ENCODE measurements around the gene B4GALT2. TPM values are rescaled to one million over a fixed set of nuclear protein-coding genes. Genes with fewer than 3 reads are reported as not detected.
A peak's percentile ranks its signal among the peaks of the same experiment; 100 is the strongest.

B4GALT2 gene
- total RNA-seq, 1 experiment from 2014 or later, result 76.4 TPM

DNA sequence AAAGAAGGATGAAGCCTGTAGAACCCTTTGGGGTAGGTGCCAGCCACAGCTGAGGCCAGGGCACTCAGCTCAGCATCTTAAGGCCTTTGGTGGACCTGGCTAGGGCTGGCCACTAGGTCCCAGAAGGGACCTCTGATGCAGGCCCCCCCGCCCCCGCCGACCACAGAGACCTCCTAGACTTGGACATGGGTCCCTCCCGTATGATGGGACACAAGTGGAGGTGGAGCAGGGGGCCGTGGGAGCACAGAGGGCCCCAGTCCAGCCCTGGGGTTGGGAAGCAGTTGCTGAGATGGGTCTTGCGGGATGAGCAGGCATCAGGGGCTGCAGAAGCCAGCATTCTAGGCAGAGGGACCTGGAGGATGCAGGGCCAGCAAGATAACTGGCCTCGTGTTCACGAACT, 3.2 kb downstream of the B4GALT2 start:
- H3K27ac ChIP-seq (ENCODE audit: low read depth, low read length, poor library complexity, severe bottlenecking), result peak overlapping the region; percentile 28
- no peaks in the 10 kb centered on the region for H3K9me3 ChIP-seq (ENCODE audit: low read depth, low read length, poor library complexity, severe bottlenecking)
- ChIA-PET CTCF (no interaction called here), POLR2A (ENCODE audit: low non-redundant PET) (no interaction called here)
- peaks cover 34% of the 10 kb centered on the region for H3K36me3 ChIP-seq (ENCODE audit: insufficient read depth, low read length, poor library complexity, severe bottlenecking)
- no peak overlapping the region for H3K4me3 ChIP-seq (ENCODE audit: low read depth, low read length, poor library complexity, severe bottlenecking)
- H3K4me1 ChIP-seq (ENCODE audit: insufficient read depth, low read length, poor library complexity, severe bottlenecking), result peaks cover 15% of the 10 kb centered on the region
- no TSS peak for BruUV-seq (replicated peaks)
- TF ChIP-seq EZH2 (IDR thresholded peaks at IDR 0.05; ENCODE audit: borderline replicate concordance, low read depth, low read length, poor library complexity, severe bottlenecking), result no peak
- TF ChIP-seq, protein P1, sequence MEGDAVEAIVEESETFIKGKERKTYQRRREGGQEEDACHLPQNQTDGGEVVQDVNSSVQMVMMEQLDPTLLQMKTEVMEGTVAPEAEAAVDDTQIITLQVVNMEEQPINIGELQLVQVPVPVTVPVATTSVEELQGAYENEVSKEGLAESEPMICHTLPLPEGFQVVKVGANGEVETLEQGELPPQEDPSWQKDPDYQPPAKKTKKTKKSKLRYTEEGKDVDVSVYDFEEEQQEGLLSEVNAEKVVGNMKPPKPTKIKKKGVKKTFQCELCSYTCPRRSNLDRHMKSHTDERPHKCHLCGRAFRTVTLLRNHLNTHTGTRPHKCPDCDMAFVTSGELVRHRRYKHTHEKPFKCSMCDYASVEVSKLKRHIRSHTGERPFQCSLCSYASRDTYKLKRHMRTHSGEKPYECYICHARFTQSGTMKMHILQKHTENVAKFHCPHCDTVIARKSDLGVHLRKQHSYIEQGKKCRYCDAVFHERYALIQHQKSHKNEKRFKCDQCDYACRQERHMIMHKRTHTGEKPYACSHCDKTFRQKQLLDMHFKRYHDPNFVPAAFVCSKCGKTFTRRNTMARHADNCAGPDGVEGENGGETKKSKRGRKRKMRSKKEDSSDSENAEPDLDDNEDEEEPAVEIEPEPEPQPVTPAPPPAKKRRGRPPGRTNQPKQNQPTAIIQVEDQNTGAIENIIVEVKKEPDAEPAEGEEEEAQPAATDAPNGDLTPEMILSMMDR (conservative IDR thresholded peaks at IDR 0.05; ENCODE audit: low read depth, low read length), result no peak
- H3K27me3 ChIP-seq (replicated peaks; ENCODE audit: insufficient read depth, low read depth, low read length, poor library complexity), result no peaks in the 10 kb centered on the region
- DNase-seq (ENCODE audit: low spot score), result no peak
- intact Hi-C loops (cut with micrococcal nuclease; ENCODE audit: unreplicated experiment), result no loop called here

DNA sequence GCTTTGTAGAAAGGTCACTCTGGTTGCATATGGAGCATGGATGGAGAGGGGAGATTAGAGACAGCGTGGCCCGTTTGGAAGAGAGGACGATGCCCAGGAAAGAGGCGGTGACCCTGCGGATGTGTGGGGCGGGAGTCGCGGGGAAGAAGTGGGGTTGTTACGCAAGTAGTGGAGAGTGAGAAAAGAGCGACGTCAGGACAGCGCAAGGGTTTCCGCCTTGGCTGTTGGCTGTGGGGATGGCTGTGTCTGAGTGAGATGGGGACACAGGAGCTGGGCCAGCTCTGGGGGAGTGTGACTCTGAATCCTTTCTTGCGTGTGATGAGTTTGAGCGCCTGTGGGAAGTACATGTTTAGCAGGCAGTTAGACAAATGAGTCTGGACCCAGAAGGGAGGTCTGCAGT, 3.8 kb downstream of the B4GALT2 start:
- TF ChIP-seq, protein P1 (conservative IDR thresholded peaks at IDR 0.05; ENCODE audit: low read depth, low read length), result no peak
- TF ChIP-seq EZH2 (IDR thresholded peaks at IDR 0.05; ENCODE audit: borderline replicate concordance, low read depth, low read length, poor library complexity, severe bottlenecking), result no peak
- no TSS peak for BruUV-seq (replicated peaks)
- POLR2A ChIA-PET (ENCODE audit: low non-redundant PET), result no interaction called here
- no peaks in the 10 kb centered on the region for H3K27me3 ChIP-seq (replicated peaks; ENCODE audit: insufficient read depth, low read depth, low read length, poor library complexity)
- DNase-seq (ENCODE audit: low spot score), result no peak
- no peak overlapping the region for H3K27ac ChIP-seq (ENCODE audit: low read depth, low read length, poor library complexity, severe bottlenecking)
- H3K4me1 ChIP-seq (ENCODE audit: insufficient read depth, low read length, poor library complexity, severe bottlenecking), result peaks cover 10% of the 10 kb centered on the region
- no peak overlapping the region for H3K4me3 ChIP-seq (ENCODE audit: low read depth, low read length, poor library complexity, severe bottlenecking)
- intact Hi-C loops (cut with micrococcal nuclease; ENCODE audit: unreplicated experiment), result no loop called here
- CTCF ChIA-PET, result no interaction called here
- H3K9me3 ChIP-seq (ENCODE audit: low read depth, low read length, poor library complexity, severe bottlenecking), result no peaks in the 10 kb centered on the region
- H3K36me3 ChIP-seq (ENCODE audit: insufficient read depth, low read length, poor library complexity, severe bottlenecking), result peaks cover 30% of the 10 kb centered on the region

DNA sequence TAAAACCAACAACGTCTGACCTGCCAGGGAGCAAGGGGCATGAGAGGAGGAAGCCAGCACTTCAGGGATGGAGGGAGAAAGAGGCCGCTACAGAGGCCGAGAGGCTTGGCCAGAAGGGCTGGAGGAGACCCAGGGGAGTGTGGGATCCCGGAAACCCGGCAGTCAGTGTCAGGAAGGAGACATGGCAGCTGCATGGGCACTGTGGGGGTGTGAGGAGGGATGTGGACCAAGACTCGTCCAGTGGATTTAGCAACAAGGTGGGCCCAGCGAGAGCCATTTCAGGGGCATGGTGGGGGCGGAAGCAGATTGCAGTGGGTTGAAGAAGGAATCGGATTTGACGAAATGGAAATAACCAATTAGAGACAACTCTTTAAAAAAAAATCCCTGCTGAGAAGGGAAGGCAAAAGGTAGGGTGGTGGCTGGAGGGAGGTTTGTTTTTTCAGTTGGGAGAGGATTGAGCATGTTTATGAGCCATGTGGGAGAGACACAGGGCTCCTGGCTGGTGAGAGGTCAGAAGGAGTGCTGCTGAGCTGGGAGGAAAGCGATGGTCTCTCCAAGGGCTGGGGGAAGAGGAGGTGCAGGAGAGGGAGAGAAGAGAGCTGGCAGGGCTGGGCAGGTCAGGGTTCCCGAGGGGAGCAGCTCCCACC, 4.4 kb downstream of the B4GALT2 start:
- H3K36me3 ChIP-seq (ENCODE audit: insufficient read depth, low read length, poor library complexity, severe bottlenecking), result peaks cover 30% of the 10 kb centered on the region
- POLR2A ChIA-PET (ENCODE audit: low non-redundant PET), result interaction anchor here (0.6 kb wide), 1 partner anchor 47 kb away, joined by 6 read pairs; no protein-coding TSS in a partner anchor
- no TSS peak for BruUV-seq (replicated peaks)
- no peak overlapping the region for H3K27ac ChIP-seq (ENCODE audit: low read depth, low read length, poor library complexity, severe bottlenecking)
- CTCF ChIA-PET, result interaction anchor here (0.5 kb wide), 1 partner anchor 216 kb away, joined by 4 read pairs; no protein-coding TSS in a partner anchor
- no peaks in the 10 kb centered on the region for H3K9me3 ChIP-seq (ENCODE audit: low read depth, low read length, poor library complexity, severe bottlenecking)
- no peak for DNase-seq (ENCODE audit: low spot score)
- H3K27me3 ChIP-seq (replicated peaks; ENCODE audit: insufficient read depth, low read depth, low read length, poor library complexity), result no peaks in the 10 kb centered on the region
- H3K4me3 ChIP-seq (ENCODE audit: low read depth, low read length, poor library complexity, severe bottlenecking), result no peak overlapping the region
- intact Hi-C loops (cut with micrococcal nuclease; ENCODE audit: unreplicated experiment), result no loop called here
- TF ChIP-seq, protein P1 (conservative IDR thresholded peaks at IDR 0.05; ENCODE audit: low read depth, low read length), result no peak
- no peak for TF ChIP-seq EZH2 (IDR thresholded peaks at IDR 0.05; ENCODE audit: borderline replicate concordance, low read depth, low read length, poor library complexity, severe bottlenecking)
- H3K4me1 ChIP-seq (ENCODE audit: insufficient read depth, low read length, poor library complexity, severe bottlenecking), result peaks cover 4% of the 10 kb centered on the region
